ENCODE data around the gene PURA. TPM values are rescaled to one million over a fixed set of nuclear protein-coding genes. Genes with fewer than 3 reads are reported as not detected.

The PURA gene
- total and polyA plus RNA-seq, 2 of the 13 experiments (the other 11 are each of a cell fraction or from before 2014, with no cell fraction given): 2.0 to 5.0 TPM

GRCh38 chr5:140107312-140108092 is 6.4 kb upstream of the PURA start (continued):
- TF ChIP-seq PATZ1 (CRISPR knock-in tag; IDR thresholded peaks at IDR 0.05) (peak; percentile 56; the same call in 1 of the 2 replicates), THYN1 (CRISPR knock-in tag; IDR thresholded peaks at IDR 0.05; ENCODE audit: borderline replicate concordance, low read depth) (no peak), ZKSCAN1 (IDR thresholded peaks at IDR 0.05; ENCODE audit: low read length) (no peak), FOXO1 (CRISPR knock-in tag; IDR thresholded peaks at IDR 0.05) (0 out of 2 replicates have a peak, but pooled peaks have one; percentile 28), ZNF75D (CRISPR knock-in tag; IDR thresholded peaks at IDR 0.05; ENCODE audit: borderline replicate concordance) (no peak), KLF9 (CRISPR knock-in tag; IDR thresholded peaks at IDR 0.05; ENCODE audit: low read depth) (no peak), MEF2D (CRISPR knock-in tag; IDR thresholded peaks at IDR 0.05) (0 out of 2 replicates have a peak, but pooled peaks have one; percentile 23), DZIP1 (CRISPR knock-in tag; IDR thresholded peaks at IDR 0.05) (peak; percentile 91), PRMT3 (CRISPR knock-in tag; IDR thresholded peaks at IDR 0.05; ENCODE audit: borderline replicate concordance, low read depth) (no peak; the same call in 1 of the 2 replicates), SCMH1 (CRISPR knock-in tag; IDR thresholded peaks at IDR 0.05; ENCODE audit: borderline replicate concordance) (no peak), ZNF704 (CRISPR knock-in tag; IDR thresholded peaks at IDR 0.05; ENCODE audit: borderline replicate concordance) (peak; percentile 79; the same call in 1 of the 2 replicates), MBNL3 (CRISPR knock-in tag; conservative IDR thresholded peaks at IDR 0.05) (no peak), RARA (CRISPR knock-in tag; IDR thresholded peaks at IDR 0.05) (peak; percentile 3; the same call in 1 of the 2 replicates), SRSF1 (optimal IDR thresholded peaks at IDR 0.05; ENCODE audit: low read depth, low read length) (peak; percentile 6), ATF5 (CRISPR knock-in tag; IDR thresholded peaks at IDR 0.05; ENCODE audit: low read depth) (peak; percentile 71; the same call in 1 of the 2 replicates), ZBED4 (CRISPR knock-in tag; IDR thresholded peaks at IDR 0.05; ENCODE audit: borderline replicate concordance) (peak; percentile 39; the same call in 1 of the 2 replicates), ZNF644 (CRISPR knock-in tag; IDR thresholded peaks at IDR 0.05; ENCODE audit: low read depth) (0 out of 2 replicates have a peak, but pooled peaks have one; percentile 11)
